Osteoblast (primary cell): ENCODE results near the gene ARIH2. TPM values are rescaled to one million over a fixed set of nuclear protein-coding genes. Genes with fewer than 3 reads are reported as not detected.
"Not testable (repeated sequence)": the region's sequence is repeated elsewhere in the genome, so short reads cannot be mapped to it uniquely, and the experiment has no call there.

Source experiments
- DNase-seq: peaks from one replicate; pipeline ENCODE4 v3.0.0; 2011; ENCODE audit warnings: low spot score, mixed read lengths; ENCODE audit not compliant: insufficient read length; ENCODE audit errors: missing footprints
- H2AFZ ChIP-seq: 2 replicates; pipeline ENCODE4 v1.6.0; 2011; ENCODE audit warnings: mild to moderate bottlenecking, low read length
- H3K27ac ChIP-seq: 2 replicates; pipeline ENCODE4 v1.5.1; 2011; ENCODE audit warnings: mild to moderate bottlenecking, low read depth, low read length, moderate library complexity
- H3K27me3 ChIP-seq: 2 replicates; pipeline ENCODE4 v1.6.0; 2012; ENCODE audit warnings: mild to moderate bottlenecking, control low read depth, inconsistent platforms, low read length, moderate library complexity; ENCODE audit not compliant: insufficient read depth
- H3K36me3 ChIP-seq: 2 replicates; pipeline ENCODE4 v1.5.1; 2011; ENCODE audit warnings: mild to moderate bottlenecking, low read length, control low read depth, moderate library complexity; ENCODE audit not compliant: insufficient read depth
- H3K4me1 ChIP-seq: 2 replicates; pipeline ENCODE4 v1.5.1; 2011; ENCODE audit warnings: mild to moderate bottlenecking, low read length, control low read depth, moderate library complexity; ENCODE audit not compliant: insufficient read depth
- H3K4me2 ChIP-seq: 2 replicates; pipeline ENCODE4 v1.6.0; 2011; ENCODE audit warnings: mild to moderate bottlenecking, low read length; ENCODE audit not compliant: insufficient read depth
- H3K4me3 ChIP-seq: fragments of 200-600 bp; sonication (generic); 3 replicates; pipeline ENCODE4 v1.5.1; 2012; ENCODE audit warnings: mild to moderate bottlenecking, low read length, inconsistent platforms; ENCODE audit not compliant: insufficient read depth
- H3K79me2 ChIP-seq: 2 replicates; pipeline ENCODE4 v1.6.0; 2012; ENCODE audit warnings: mild to moderate bottlenecking, low read length, control low read depth, inconsistent platforms; ENCODE audit not compliant: insufficient read depth
- H3K9me3 ChIP-seq: 2 replicates; pipeline ENCODE4 v1.5.1; 2011; ENCODE audit warnings: low read depth, low read length, control low read depth
- H4K20me1 ChIP-seq: 2 replicates; pipeline ENCODE4 v1.6.0; 2012; ENCODE audit warnings: mild to moderate bottlenecking, low read length, control low read depth; ENCODE audit not compliant: insufficient read depth
- total RNA-seq: library from RNA; depleted of rRNA; stranded (reverse); fragments of >200 nt; gene quantifications from 2 replicates; pipeline ENCODE4 v1.2.3, GENCODE V29; 2012
- TF ChIP-seq, protein P1 (sequence below): IDR thresholded peaks from 2 replicates; pipeline ENCODE4 v1.5.1; 2011; ENCODE audit warnings: mild to moderate bottlenecking, low read depth, low read length, moderate library complexity; ENCODE audit errors: extremely low read depth

The ARIH2 gene
- total RNA-seq, 1 donor: 69.1 TPM

- Histone ChIP-seq H3K4me3 (peak overlapping the region; percentile 94), H3K4me2 (peak overlapping the region; percentile 98), H3K79me2 (peaks cover 47% of the 10 kb centered on the region), H4K20me1 (peaks cover 17% of the 10 kb centered on the region), H3K27me3 (no peaks in the 10 kb centered on the region), H3K36me3 (no peaks in the 10 kb centered on the region), H3K27ac (peak overlapping the region; percentile 93), H2AFZ (peak overlapping the region; percentile 88), H3K9me3 (no peaks in the 10 kb centered on the region), H3K4me1 (peaks cover 16% of the 10 kb centered on the region)
- peak; percentile 86 for DNase-seq
- TF ChIP-seq, protein P1, sequence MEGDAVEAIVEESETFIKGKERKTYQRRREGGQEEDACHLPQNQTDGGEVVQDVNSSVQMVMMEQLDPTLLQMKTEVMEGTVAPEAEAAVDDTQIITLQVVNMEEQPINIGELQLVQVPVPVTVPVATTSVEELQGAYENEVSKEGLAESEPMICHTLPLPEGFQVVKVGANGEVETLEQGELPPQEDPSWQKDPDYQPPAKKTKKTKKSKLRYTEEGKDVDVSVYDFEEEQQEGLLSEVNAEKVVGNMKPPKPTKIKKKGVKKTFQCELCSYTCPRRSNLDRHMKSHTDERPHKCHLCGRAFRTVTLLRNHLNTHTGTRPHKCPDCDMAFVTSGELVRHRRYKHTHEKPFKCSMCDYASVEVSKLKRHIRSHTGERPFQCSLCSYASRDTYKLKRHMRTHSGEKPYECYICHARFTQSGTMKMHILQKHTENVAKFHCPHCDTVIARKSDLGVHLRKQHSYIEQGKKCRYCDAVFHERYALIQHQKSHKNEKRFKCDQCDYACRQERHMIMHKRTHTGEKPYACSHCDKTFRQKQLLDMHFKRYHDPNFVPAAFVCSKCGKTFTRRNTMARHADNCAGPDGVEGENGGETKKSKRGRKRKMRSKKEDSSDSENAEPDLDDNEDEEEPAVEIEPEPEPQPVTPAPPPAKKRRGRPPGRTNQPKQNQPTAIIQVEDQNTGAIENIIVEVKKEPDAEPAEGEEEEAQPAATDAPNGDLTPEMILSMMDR: no peak
These were observed 87.9 kb downstream of the ARIH2 start for GRCh38 chr3:49006408-49007067.

- Histone ChIP-seq H3K27me3 (no peaks in the 10 kb centered on the region), H3K27ac (peak within 1 kb of the TSS; percentile 93), H3K4me1 (peaks cover 16% of the 10 kb centered on the region), H3K36me3 (peaks cover 3% of the 10 kb centered on the region), H3K4me2 (peak within 1 kb of the TSS; percentile 98), H3K4me3 (peak within 1 kb of the TSS; percentile 94), H2AFZ (peak within 1 kb of the TSS; percentile 88), H3K9me3 (no peaks in the 10 kb centered on the region), H4K20me1 (peaks cover 23% of the 10 kb centered on the region), H3K79me2 (peaks cover 54% of the 10 kb centered on the region)
- peak; percentile 99 for DNase-seq
- TF ChIP-seq, protein P1: peak; percentile 45
These were observed 88.6 kb downstream of the ARIH2 start, which contains the start of gene WDR6 for GRCh38 chr3:49007068-49007770. WDR6 (plus strand) TSS chr3:49007391; CDS start chr3:49007432, 41 bp downstream.

GRCh38 chr3:49007771-49008528, 89.3 kb downstream of the ARIH2 start:
- peaks cover 61% of the 10 kb centered on the region for H3K79me2 ChIP-seq
- peaks cover 16% of the 10 kb centered on the region for H3K4me1 ChIP-seq
- peak; percentile 96 for DNase-seq

DNA sequence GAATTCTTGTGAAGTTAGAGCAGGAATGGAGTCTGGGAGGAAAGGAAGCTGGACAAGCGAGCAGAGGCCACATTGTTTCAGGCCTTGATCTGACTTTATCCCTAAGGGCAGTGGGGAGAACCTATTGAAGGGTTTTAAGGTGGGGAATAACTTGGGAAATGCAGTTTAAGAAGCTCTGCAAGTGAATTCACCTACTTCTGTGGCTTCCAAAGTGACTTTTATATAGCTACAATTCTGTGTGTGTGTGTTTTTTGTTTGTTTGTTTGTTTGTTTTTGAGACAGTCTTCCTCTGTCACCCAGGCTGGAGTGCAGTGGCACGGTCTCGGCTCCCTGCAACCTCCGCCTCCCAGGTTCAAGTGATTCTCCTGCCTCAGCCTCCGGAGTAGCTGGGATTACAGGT, 90.0 kb downstream of the ARIH2 start:
- peaks cover 37% of the 10 kb centered on the region for H4K20me1 ChIP-seq
- H3K9me3 ChIP-seq, H3K27me3 ChIP-seq, H3K36me3 ChIP-seq, H2AFZ ChIP-seq: not testable (repeated sequence)
- peaks cover 16% of the 10 kb centered on the region for H3K4me1 ChIP-seq
- peak overlapping the region; percentile 13 for H3K27ac ChIP-seq
- peak overlapping the region; percentile 94 for H3K4me3 ChIP-seq
- peaks cover 68% of the 10 kb centered on the region for H3K79me2 ChIP-seq
- peak; percentile 52 for DNase-seq
- H3K4me2 ChIP-seq: peak overlapping the region; percentile 98

More at GRCh38 chr3:49007771-49008528, 89.3 kb downstream of the ARIH2 start:
- peak overlapping the region; percentile 93 for H3K27ac ChIP-seq
- H3K4me2 ChIP-seq: peak overlapping the region; percentile 98
- TF ChIP-seq, protein P1: no peak
- H3K27me3 ChIP-seq: no peaks in the 10 kb centered on the region
- H3K4me3 ChIP-seq: peak overlapping the region; percentile 94
- H3K36me3 ChIP-seq: peaks cover 9% of the 10 kb centered on the region
- H4K20me1 ChIP-seq: peaks cover 31% of the 10 kb centered on the region
- H3K9me3 ChIP-seq: no peaks in the 10 kb centered on the region
- peak overlapping the region; percentile 88 for H2AFZ ChIP-seq
